OCI-LY7 (cell line): ENCODE results near the gene HEYL. TPM values are rescaled to one million over a fixed set of nuclear protein-coding genes. Genes with fewer than 3 reads are reported as not detected.

ENCODE experiments used
- BruUV-seq: library from RNA; stranded (reverse); fragments of 400-500 nt; replicated peaks from 2 replicates; lab custom pipeline; 2021; lab: Mats Ljungman, UMichigan
- CTCF ChIA-PET: fragments of 300-600 bp; sonication (Branson Sonifier 250); formaldehyde crosslinking; loops from one replicate; lab custom pipeline; 2022; ENCODE audit warnings: antibody characterized with exemption; ENCODE audit not compliant: unreplicated experiment; lab: Charles Lee
- POLR2A ChIA-PET: fragments of 300-600 bp; sonication (Branson Sonifier 250); formaldehyde crosslinking; loops from one replicate; lab custom pipeline; 2022; ENCODE audit warnings: antibody characterized with exemption; lab: Charles Lee
- DNase-seq: peaks from one replicate; pipeline ENCODE4 v3.0.0-alpha.2; 2015; ENCODE audit warnings: low spot score
- H2AFZ ChIP-seq: fragments of 200-600 bp; sonication (generic), shearing (Covaris generic); 2 replicates; pipeline ENCODE4 v1.6.1; 2014; ENCODE audit warnings: mild to moderate bottlenecking, antibody characterized with exemption, low read length, moderate library complexity
- H3K27ac ChIP-seq: fragments of 200-600 bp; sonication (generic); 2 replicates; pipeline ENCODE4 v1.5.1; 2014; ENCODE audit warnings: mixed run types, low read depth, mild to moderate bottlenecking, moderate library complexity, low read length, inconsistent platforms; ENCODE audit not compliant: poor library complexity, severe bottlenecking
- H3K36me3 ChIP-seq: fragments of 200-600 bp; sonication (generic); 2 replicates; pipeline ENCODE4 v1.6.1; 2014; ENCODE audit warnings: mild to moderate bottlenecking, antibody characterized with exemption, low read length, moderate library complexity, mixed read lengths; ENCODE audit not compliant: insufficient read depth
- H3K4me1 ChIP-seq: fragments of 200-600 bp; sonication (generic); 2 replicates; pipeline ENCODE4 v1.5.1; 2014; ENCODE audit warnings: mild to moderate bottlenecking, low read length; ENCODE audit not compliant: insufficient read depth, poor library complexity, severe bottlenecking
- H3K4me2 ChIP-seq: fragments of 200-600 bp; sonication (generic); 2 replicates; pipeline ENCODE4 v1.6.1; 2014; ENCODE audit warnings: mild to moderate bottlenecking, low read length
- H3K4me3 ChIP-seq: fragments of 200-600 bp; sonication (generic); 2 replicates; pipeline ENCODE4 v1.5.1; 2014; ENCODE audit warnings: mild to moderate bottlenecking, low read depth, low read length; ENCODE audit not compliant: poor library complexity, severe bottlenecking
- H3K79me2 ChIP-seq: fragments of 200-600 bp; sonication (generic); 2 replicates; pipeline ENCODE4 v1.6.1; 2016; ENCODE audit warnings: low read depth, mild to moderate bottlenecking, low read length, moderate library complexity, mixed read lengths; ENCODE audit not compliant: insufficient read depth
- H3K9me2 ChIP-seq: fragments of 200-600 bp; sonication (generic); 2 replicates; pipeline ENCODE4 v1.6.1; 2016; ENCODE audit warnings: mild to moderate bottlenecking, low read length, mixed read lengths; ENCODE audit not compliant: insufficient read depth
- H3K9me3 ChIP-seq: fragments of 200-600 bp; sonication (generic); 2 replicates; pipeline ENCODE4 v1.6.1; 2014; ENCODE audit warnings: mild to moderate bottlenecking, mixed run types, low read length, mixed read lengths
- H4K20me1 ChIP-seq: fragments of 200-600 bp; sonication (generic); 2 replicates; pipeline ENCODE4 v1.6.1; 2014; ENCODE audit warnings: mild to moderate bottlenecking, antibody characterized with exemption, low read length, moderate library complexity, mixed read lengths; ENCODE audit not compliant: insufficient read depth
- EZH2phosphoT487 ChIP-seq: fragments of 200-600 bp; sonication (generic); IDR thresholded peaks from 2 replicates; pipeline ENCODE4 v1.6.1; 2018; ENCODE audit warnings: low read depth, borderline replicate concordance, mild to moderate bottlenecking, mixed run types, antibody characterized with exemption, low read length, moderate library complexity, mixed read lengths
- intact Hi-C: fragments of 100-400 bp; cut with micrococcal nuclease; formaldehyde crosslinking; loops from one replicate; pipeline ENCODE4 v1.10.0; 2022; ENCODE audit not compliant: unreplicated experiment
- total RNA-seq, 2 experiments: library from RNA; depleted of rRNA in 1 of 2; stranded (reverse); fragments of >200 nt in 1 of 2; shearing (Covaris generic) in 1 of 2; gene quantifications; 2 replicates each; pipeline ENCODE4 v1.2.3, GENCODE V29; 2014 to 2022
- TF ChIP-seq, protein P1 (sequence below): fragments of 200-600 bp; sonication (generic); conservative IDR thresholded peaks from 2 replicates; pipeline ENCODE4 v1.5.1; 2014; ENCODE audit warnings: mild to moderate bottlenecking, antibody characterized with exemption, low read length, moderate library complexity, mixed read lengths

The HEYL gene
- total RNA-seq, 2 experiments from 2014 or later, result not detected

GRCh38 chr1:39622427-39622826, 17.0 kb downstream of the HEYL start:
- no peaks in the 10 kb centered on the region for H3K36me3 ChIP-seq
- no peaks in the 10 kb centered on the region for H3K4me1 ChIP-seq
- H2AFZ ChIP-seq, result no peak overlapping the region
- H3K9me2 ChIP-seq, result no peaks in the 10 kb centered on the region
- intact Hi-C loops, result no loop called here
- ChIA-PET POLR2A (no interaction called here), CTCF (no interaction called here)
- no peak overlapping the region for H3K27ac ChIP-seq
- no peaks in the 10 kb centered on the region for H4K20me1 ChIP-seq
- H3K79me2 ChIP-seq, result no peaks in the 10 kb centered on the region
- H3K4me2 ChIP-seq, result no peak overlapping the region
- BruUV-seq, result no TSS peak
- H3K4me3 ChIP-seq, result no peak overlapping the region
- DNase-seq, result no peak
- TF ChIP-seq, protein P1, sequence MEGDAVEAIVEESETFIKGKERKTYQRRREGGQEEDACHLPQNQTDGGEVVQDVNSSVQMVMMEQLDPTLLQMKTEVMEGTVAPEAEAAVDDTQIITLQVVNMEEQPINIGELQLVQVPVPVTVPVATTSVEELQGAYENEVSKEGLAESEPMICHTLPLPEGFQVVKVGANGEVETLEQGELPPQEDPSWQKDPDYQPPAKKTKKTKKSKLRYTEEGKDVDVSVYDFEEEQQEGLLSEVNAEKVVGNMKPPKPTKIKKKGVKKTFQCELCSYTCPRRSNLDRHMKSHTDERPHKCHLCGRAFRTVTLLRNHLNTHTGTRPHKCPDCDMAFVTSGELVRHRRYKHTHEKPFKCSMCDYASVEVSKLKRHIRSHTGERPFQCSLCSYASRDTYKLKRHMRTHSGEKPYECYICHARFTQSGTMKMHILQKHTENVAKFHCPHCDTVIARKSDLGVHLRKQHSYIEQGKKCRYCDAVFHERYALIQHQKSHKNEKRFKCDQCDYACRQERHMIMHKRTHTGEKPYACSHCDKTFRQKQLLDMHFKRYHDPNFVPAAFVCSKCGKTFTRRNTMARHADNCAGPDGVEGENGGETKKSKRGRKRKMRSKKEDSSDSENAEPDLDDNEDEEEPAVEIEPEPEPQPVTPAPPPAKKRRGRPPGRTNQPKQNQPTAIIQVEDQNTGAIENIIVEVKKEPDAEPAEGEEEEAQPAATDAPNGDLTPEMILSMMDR, result no peak
- no peak for TF ChIP-seq EZH2phosphoT487
- no peaks in the 10 kb centered on the region for H3K9me3 ChIP-seq

DNA sequence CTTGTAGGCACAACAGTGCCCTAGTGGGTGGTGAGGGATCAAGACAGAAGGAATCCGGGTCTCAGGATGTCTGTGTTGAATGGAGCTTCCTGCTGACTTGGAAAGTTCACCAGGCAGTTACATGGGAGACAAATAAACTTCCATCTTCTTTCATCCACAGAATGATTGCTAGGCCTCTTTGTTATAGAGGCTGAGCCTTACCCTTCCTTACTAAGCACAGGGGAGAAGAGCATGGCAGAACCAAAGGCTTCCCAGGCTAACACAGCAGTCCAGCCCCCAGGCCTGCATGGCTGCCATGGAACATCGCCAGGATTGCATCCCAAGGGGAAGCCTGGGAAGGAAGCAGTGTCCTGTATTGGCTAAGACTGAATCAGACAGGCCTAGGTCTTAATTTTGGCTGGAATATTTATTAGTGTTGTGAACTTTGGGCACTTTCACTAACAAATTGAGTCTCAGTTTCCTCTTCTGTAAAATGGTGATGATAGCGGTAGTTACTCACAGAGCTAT, 18.7 kb downstream of the HEYL start:
- Histone ChIP-seq H3K36me3 (no peaks in the 10 kb centered on the region), H4K20me1 (no peaks in the 10 kb centered on the region), H3K27ac (no peak overlapping the region), H3K9me2 (no peaks in the 10 kb centered on the region), H3K4me2 (no peak overlapping the region), H3K9me3 (no peaks in the 10 kb centered on the region), H2AFZ (no peak overlapping the region), H3K4me1 (no peaks in the 10 kb centered on the region), H3K79me2 (no peaks in the 10 kb centered on the region), H3K4me3 (no peak overlapping the region)
- intact Hi-C loops, result no loop called here
- DNase-seq, result no peak
- ChIA-PET POLR2A (interaction anchor here (0.5 kb wide), 1 partner anchor 1131 kb away, joined by 3 read pairs; no protein-coding TSS in a partner anchor), CTCF (interaction anchor here (0.9 kb wide), 1 partner anchor 10 kb away, joined by 3 read pairs; no protein-coding TSS in a partner anchor)
- BruUV-seq, result no TSS peak
- TF ChIP-seq, protein P1, result no peak
- no peak for TF ChIP-seq EZH2phosphoT487

- H3K4me1 ChIP-seq, result no peaks in the 10 kb centered on the region
- DNase-seq, result no peak
- intact Hi-C loops, result no loop called here
- H3K9me2 ChIP-seq, result no peaks in the 10 kb centered on the region
- no peaks in the 10 kb centered on the region for H3K36me3 ChIP-seq
- ChIA-PET CTCF (no interaction called here), POLR2A (no interaction called here)
- H3K9me3 ChIP-seq, result no peaks in the 10 kb centered on the region
- H3K27ac ChIP-seq, result no peak overlapping the region
- no peak overlapping the region for H3K4me3 ChIP-seq
- no peak for TF ChIP-seq EZH2phosphoT487
- TF ChIP-seq, protein P1, result no peak
- no peaks in the 10 kb centered on the region for H3K79me2 ChIP-seq
- no peak overlapping the region for H2AFZ ChIP-seq
- BruUV-seq, result no TSS peak
- H3K4me2 ChIP-seq, result no peak overlapping the region
- H4K20me1 ChIP-seq, result no peaks in the 10 kb centered on the region
Observed at GRCh38 chr1:39617488-39618049, 21.9 kb downstream of the HEYL start.
